NCI-H2196 treated with DMSO at 0.1 percent for 48 hours (cell line): ENCODE data around the gene KRT31.
"Not testable (repeated sequence)": the region's sequence is repeated elsewhere in the genome, so short reads cannot be mapped to it uniquely, and the experiment has no call there.

ENCODE experiments used
- DNase-seq: peaks from one replicate; lab custom pipeline; 2025; ENCODE audit not compliant: unreplicated experiment; lab: John Stamatoyannopoulos, UW

Gene KRT31

GRCh38 chr17:41396996-41397660 is at the start of gene KRT31:
Gene KRT31 (minus strand): TSS chr17:41397608. CDS start chr17:41397539, 69 bp downstream.
- DNase-seq, result no peak

- no peak for DNase-seq
Measured at GRCh38 chr17:41446806-41447205, 49.4 kb upstream of the KRT31 start.

- no peak for DNase-seq
Measured at GRCh38 chr17:41444640-41445039, 47.2 kb upstream of the KRT31 start.

GRCh38 chr17:41444186-41444585 is 46.8 kb upstream of the KRT31 start:
- DNase-seq, result no peak

GRCh38 chr17:41442739-41443138 is 45.3 kb upstream of the KRT31 start:
- DNase-seq, result no peak

GRCh38 chr17:41440531-41441033 is 43.2 kb upstream of the KRT31 start, which contains the start of gene KRT38:
Gene KRT38 (minus strand): TSS chr17:41440983. CDS start chr17:41440921, 62 bp downstream.
- DNase-seq, result no peak

GRCh38 chr17:41439375-41439774 is 42.0 kb upstream of the KRT31 start:
- DNase-seq, result no peak

GRCh38 chr17:41437769-41438168 is 40.4 kb upstream of the KRT31 start:
- no peak for DNase-seq

- DNase-seq, result no peak
Measured at GRCh38 chr17:41437254-41437653, 39.8 kb upstream of the KRT31 start.

- no peak for DNase-seq
Measured at GRCh38 chr17:41434415-41434814, 37.0 kb upstream of the KRT31 start.

- DNase-seq, result no peak
Measured at GRCh38 chr17:41434005-41434404, 36.6 kb upstream of the KRT31 start.

- DNase-seq, result no peak
Measured at GRCh38 chr17:41433586-41433985, 36.2 kb upstream of the KRT31 start.

- not testable (repeated sequence) for DNase-seq
Measured at GRCh38 chr17:41430376-41430775, 33.0 kb upstream of the KRT31 start.

GRCh38 chr17:41429667-41430066 is 32.3 kb upstream of the KRT31 start:
- no peak for DNase-seq

GRCh38 chr17:41428591-41429291 is 31.3 kb upstream of the KRT31 start:
- no peak for DNase-seq

- no peak for DNase-seq
Measured at GRCh38 chr17:41424111-41424635, 26.8 kb upstream of the KRT31 start, which contains the start of gene KRT37. Gene KRT37 (minus strand): TSS chr17:41424585. CDS start chr17:41424523, 62 bp downstream.

- DNase-seq, result not testable (repeated sequence)
Measured at GRCh38 chr17:41422586-41422985, 25.2 kb upstream of the KRT31 start.

- DNase-seq, result no peak
Measured at GRCh38 chr17:41421617-41422016, 24.2 kb upstream of the KRT31 start.

- no peak for DNase-seq
Measured at GRCh38 chr17:41421116-41421515, 23.7 kb upstream of the KRT31 start.

GRCh38 chr17:41420134-41420533 is 22.7 kb upstream of the KRT31 start:
- no peak for DNase-seq

GRCh38 chr17:41419716-41420115 is 22.3 kb upstream of the KRT31 start:
- no peak for DNase-seq
